Muscle of arm (tissue), 12 donors: ENCODE measurements around the gene OXCT2. TPM values are rescaled to one million over a fixed set of nuclear protein-coding genes. Genes with fewer than 3 reads are reported as not detected.

Source experiments
- DNase-seq: peaks from one replicate; pipeline ENCODE4 v3.0.0-alpha.2; 2013
- polyA plus RNA-seq, 12 donors: library from polyadenylated mRNA; unstranded; fragments of 120-200 nt; gene quantifications; one replicate each; pipeline ENCODE4 v1.2.1, GENCODE V29; 2013; ENCODE audit not compliant: insufficient read length in 12 of 12

OXCT2 gene
- polyA plus RNA-seq, 12 donors = 0.09 to 0.66 (median 0.21) TPM; not detected in 5

GRCh38 chr1:39737546-39738169 lies 33.5 kb downstream of the OXCT2 start:
- no peak for DNase-seq

GRCh38 chr1:39735731-39736130 lies 35.4 kb downstream of the OXCT2 start:
- no peak for DNase-seq

GRCh38 chr1:39733161-39733560 lies 38.0 kb downstream of the OXCT2 start:
- DNase-seq = no peak

- DNase-seq = no peak
Measured at GRCh38 chr1:39732730-39733129, 38.4 kb downstream of the OXCT2 start.

- DNase-seq = no peak
Measured at GRCh38 chr1:39729842-39730241, 41.3 kb downstream of the OXCT2 start.

- DNase-seq = no peak
Measured at GRCh38 chr1:39729030-39729429, 42.1 kb downstream of the OXCT2 start.

- DNase-seq = no peak
Measured at GRCh38 chr1:39727932-39728317, 43.2 kb downstream of the OXCT2 start.

GRCh38 chr1:39727221-39727931 lies 43.8 kb downstream of the OXCT2 start:
- DNase-seq = no peak

- DNase-seq = no peak
Measured at GRCh38 chr1:39726600-39726999, 44.5 kb downstream of the OXCT2 start.

GRCh38 chr1:39722495-39722894 lies 48.7 kb downstream of the OXCT2 start:
- DNase-seq = no peak

- DNase-seq = no peak
Measured at GRCh38 chr1:39721664-39722063, 49.5 kb downstream of the OXCT2 start.

- DNase-seq = peak; percentile 61
Measured at GRCh38 chr1:39720094-39720999, 50.8 kb downstream of the OXCT2 start.

Other genes starting within 250 kb of the OXCT2 start
- gene PABPC4, start 194.6 kb downstream of the OXCT2 start, polyA plus RNA-seq = 1,000 to 10,000 TPM in 1 of 12 donors, 100 to 1,000 TPM in 11; 266 to 1,105 (median 416) TPM
- 10 to 100 TPM in 11 of 12 donors, not detected in 1; 32.9 to 63.6 (median 51.9) TPM for gene HEYL, start 131.7 kb downstream of the OXCT2 start, polyA plus RNA-seq
- gene NT5C1A, start 99.2 kb downstream of the OXCT2 start, polyA plus RNA-seq = 10 to 100 TPM in 1 of 12 donors, 1 to 10 TPM in 9, not detected in 2; 2.3 to 13.1 (median 6.3) TPM
- 1 to 10 TPM in 8 of 12 donors, under 1 TPM in 2, not detected in 2; 0.57 to 2.5 (median 1.6) TPM for gene HPCAL4, start 79.9 kb downstream of the OXCT2 start, polyA plus RNA-seq
- gene PPIE, start 32.5 kb downstream of the OXCT2 start, polyA plus RNA-seq = 10 to 100 TPM in 11 of 12 donors, not detected in 1; 23.2 to 47.3 (median 40.8) TPM
- 1 to 10 TPM in 10 of 12 donors, not detected in 2; 1.0 to 2.6 (median 1.2) TPM for gene BMP8B, start 17.5 kb upstream of the OXCT2 start, polyA plus RNA-seq
- gene TRIT1, start 112.2 kb upstream of the OXCT2 start, polyA plus RNA-seq = 10 to 100 TPM in 11 of 12 donors, not detected in 1; 11.8 to 31.5 (median 16.0) TPM
- gene MYCL, start 130.6 kb upstream of the OXCT2 start, polyA plus RNA-seq = 10 to 100 TPM in 2 of 12 donors, 1 to 10 TPM in 8, not detected in 2; 1.6 to 25.4 (median 3.5) TPM
- gene MFSD2A, start 183.8 kb upstream of the OXCT2 start, polyA plus RNA-seq = 10 to 100 TPM in 1 of 12 donors, 1 to 10 TPM in 7, under 1 TPM in 3, not detected in 1; 0.68 to 10.7 (median 1.9) TPM